Immature natural killer cell (primary cell): Measurements from ENCODE around the gene MNX1. TPM values are rescaled to one million over a fixed set of nuclear protein-coding genes. Genes with fewer than 3 reads are reported as not detected.
A peak's percentile ranks its signal among the peaks of the same experiment; 100 is the strongest.

Source experiments
- DNase-seq, 3 donors: peaks; one replicate each; pipeline ENCODE4 v3.0.0; 2022; ENCODE audit warnings: mixed read lengths in 1 of 3
- H3K27ac Mint-ChIP-seq, 6 donors: one replicate each; pipeline ENCODE4 v1.8.0; 2020; ENCODE audit warnings: mixed read lengths in 6 of 6, mild to moderate bottlenecking in 5 of 6, inconsistent platforms in 4 of 6, moderate library complexity in 3 of 6
- H3K27me3 Mint-ChIP-seq, 3 donors: one replicate each; pipeline ENCODE4 v1.8.0; 2020 to 2021; ENCODE audit warnings: low read depth in 3 of 3, mild to moderate bottlenecking in 3 of 3, mixed read lengths in 3 of 3, moderate library complexity in 3 of 3, inconsistent platforms in 1 of 3
- H3K36me3 Mint-ChIP-seq, 3 donors: one replicate each; pipeline ENCODE4 v1.8.0; 2020; ENCODE audit warnings: mixed read lengths in 3 of 3, inconsistent platforms in 2 of 3, mild to moderate bottlenecking in 2 of 3
- H3K4me1 Mint-ChIP-seq, 2 donors: one replicate each; pipeline ENCODE4 v1.8.0; 2020; ENCODE audit warnings: inconsistent platforms in 2 of 2, mild to moderate bottlenecking in 2 of 2, mixed read lengths in 2 of 2, moderate library complexity in 1 of 2
- H3K4me3 Mint-ChIP-seq, 5 donors: one replicate each; pipeline ENCODE4 v1.8.0; 2020; ENCODE audit warnings: mild to moderate bottlenecking in 5 of 5, mixed read lengths in 5 of 5, inconsistent platforms in 3 of 5, moderate library complexity in 3 of 5
- H3K9me3 Mint-ChIP-seq, 6 donors: one replicate each; pipeline ENCODE4 v1.8.0; 2020; ENCODE audit warnings: mild to moderate bottlenecking in 6 of 6, mixed read lengths in 6 of 6, inconsistent platforms in 4 of 6, moderate library complexity in 3 of 6
- polyA plus RNA-seq, 3 donors: library from polyadenylated mRNA; unstranded; fragments of 300-500 nt; fragmentation: Illumina TruSeq; gene quantifications; one replicate each; pipeline ENCODE4 v1.2.3, GENCODE V29; 2021

Gene MNX1
- polyA plus RNA-seq, 3 donors from 2014 or later, result not detected

DNA sequence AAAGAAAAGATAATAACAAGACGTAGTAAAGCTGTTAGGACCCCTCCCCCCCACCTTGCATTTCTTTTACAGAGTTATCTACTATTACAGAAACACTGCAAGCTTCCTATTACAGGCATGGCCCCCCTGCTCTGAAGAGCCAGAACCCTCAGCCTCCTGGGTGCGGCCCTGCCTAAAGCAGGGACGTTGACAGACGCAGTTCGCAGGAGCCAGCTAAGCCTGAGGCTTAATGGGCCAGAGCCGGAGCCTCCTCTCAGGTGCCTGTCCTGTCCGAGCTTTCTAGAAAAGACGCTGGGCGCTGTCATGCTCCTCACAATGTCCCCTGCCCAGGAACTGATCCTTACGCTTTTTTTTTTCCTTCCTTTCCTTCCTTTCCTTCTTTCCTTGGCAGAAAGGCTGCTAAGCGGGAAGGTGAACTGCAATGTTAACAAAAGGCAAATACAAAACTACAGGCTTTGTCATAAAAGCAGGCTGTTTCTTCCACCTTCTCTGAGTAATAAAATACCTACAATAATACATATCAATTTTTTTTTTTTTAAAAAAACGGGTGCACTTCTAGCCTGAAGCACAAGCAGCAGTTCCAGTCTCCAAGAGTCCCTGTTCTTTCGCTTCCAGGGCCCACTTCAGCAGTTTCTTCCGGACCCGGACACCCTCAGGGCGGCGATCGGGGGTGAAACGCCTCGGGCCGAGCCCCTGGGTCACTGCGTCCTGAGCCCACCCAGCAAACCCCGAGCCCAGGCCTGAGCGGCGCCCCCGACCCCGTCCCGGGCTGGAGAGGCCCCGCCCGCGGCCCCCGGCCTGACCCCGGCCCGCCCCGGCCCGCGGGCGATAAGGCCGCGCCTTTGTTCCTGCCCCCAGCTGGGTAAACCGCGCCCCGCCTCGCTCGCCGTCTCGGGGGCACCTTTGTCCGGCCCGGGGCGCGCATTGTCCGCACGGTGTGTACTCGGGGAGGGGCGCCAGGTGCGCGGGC lies 11.2 kb downstream of the MNX1 start:
- Mint-ChIP-seq H3K4me3 (peak overlapping the region; percentile 49 to 68 (median 64)), H3K4me1 (peaks cover 13 to 25% of the 10 kb centered on the region in 2 donors), H3K9me3 (peaks cover 0 to 2% (median 0%) of the 10 kb centered on the region in 6 donors), H3K36me3 (no peaks in the 10 kb centered on the region), H3K27me3 (peaks cover 10 to 42% (median 32%) of the 10 kb centered on the region in 3 donors), H3K27ac (no peak overlapping the region)
- DNase-seq, result no peak

- Mint-ChIP-seq H3K27ac (no peak overlapping the region), H3K27me3 (peaks cover 12 to 24% (median 16%) of the 10 kb centered on the region in 3 donors), H3K9me3 (peaks cover 0 to 2% (median 0%) of the 10 kb centered on the region in 6 donors), H3K4me3 (no peak overlapping the region), H3K36me3 (no peaks in the 10 kb centered on the region), H3K4me1 (peaks cover 3 to 10% of the 10 kb centered on the region in 2 donors)
- no peak for DNase-seq
These were observed 16.0 kb downstream of the MNX1 start for GRCh38 chr7:156994417-156994816.

DNA sequence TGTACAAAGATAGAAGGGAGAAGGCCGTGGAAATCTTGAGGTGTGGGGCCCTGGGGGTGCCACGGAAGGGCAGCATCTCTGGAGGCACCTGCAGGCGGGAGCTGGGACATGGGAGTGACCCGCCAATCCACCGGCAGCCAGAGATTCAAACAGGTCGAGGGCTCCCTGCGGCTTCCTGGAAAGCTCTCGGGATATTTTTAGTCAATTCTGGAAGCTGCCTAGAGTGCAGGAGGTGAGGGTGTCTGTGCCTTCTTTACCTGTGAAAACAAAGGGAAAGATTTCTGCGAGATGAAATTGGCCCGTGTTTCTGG lies 16.6 kb downstream of the MNX1 start:
- no peaks in the 10 kb centered on the region for H3K36me3 Mint-ChIP-seq
- no peaks in the 10 kb centered on the region for H3K9me3 Mint-ChIP-seq
- peaks cover 12 to 19% (median 13%) of the 10 kb centered on the region in 3 donors for H3K27me3 Mint-ChIP-seq
- no peak overlapping the region for H3K4me3 Mint-ChIP-seq
- no peak for DNase-seq
- H3K4me1 Mint-ChIP-seq, result peaks cover 0 to 4% of the 10 kb centered on the region in 2 donors
- no peak overlapping the region for H3K27ac Mint-ChIP-seq

DNA sequence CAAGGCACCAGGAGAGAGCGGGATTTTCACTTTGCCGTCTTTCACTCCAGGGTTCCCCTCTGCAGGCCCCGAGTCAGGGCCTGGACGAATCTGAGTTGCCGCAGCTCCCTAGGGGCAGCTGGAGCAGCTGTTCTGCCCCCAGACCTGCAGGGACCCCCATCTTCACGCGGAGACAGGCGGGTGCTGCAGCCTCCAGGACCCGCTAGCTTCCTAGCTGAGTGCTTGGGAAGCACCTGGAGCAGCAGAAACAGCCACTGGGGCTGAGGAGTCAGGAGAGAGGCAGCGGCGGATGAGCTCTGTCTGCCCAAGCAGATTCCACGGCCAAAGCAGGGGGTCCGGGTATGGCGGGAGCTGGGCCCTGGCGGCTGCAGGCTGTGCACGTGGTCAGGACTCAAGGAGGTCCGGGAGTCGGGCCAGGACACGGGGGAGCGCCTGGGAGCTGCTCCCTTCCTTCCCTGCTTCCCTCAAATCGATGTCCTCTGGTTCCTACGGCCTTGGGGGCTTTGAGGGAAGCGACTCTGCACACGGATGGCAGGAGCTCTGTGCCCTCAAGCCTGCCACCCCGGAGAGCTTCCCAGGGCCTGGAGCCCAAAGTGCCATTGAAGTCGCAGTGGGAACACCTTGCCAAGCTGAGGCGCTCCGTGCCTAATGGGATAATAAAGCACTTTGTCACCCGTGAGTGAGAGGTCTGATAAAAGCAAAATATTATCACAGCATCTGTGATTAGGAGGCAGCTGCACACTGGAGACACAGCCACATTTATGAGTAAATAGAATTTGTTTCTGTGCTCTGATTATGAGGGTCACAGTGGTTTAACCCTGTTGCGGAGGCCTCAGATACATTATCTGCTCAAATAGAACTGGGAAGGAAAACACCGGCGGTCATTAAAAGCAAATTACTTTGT lies 17.2 kb downstream of the MNX1 start:
- no peak overlapping the region for H3K27ac Mint-ChIP-seq
- peaks cover 11 to 13% (median 12%) of the 10 kb centered on the region in 3 donors for H3K27me3 Mint-ChIP-seq
- H3K4me1 Mint-ChIP-seq, result no peaks in the 10 kb centered on the region
- no peak for DNase-seq
- H3K4me3 Mint-ChIP-seq, result no peak overlapping the region
- H3K9me3 Mint-ChIP-seq, result no peaks in the 10 kb centered on the region
- no peaks in the 10 kb centered on the region for H3K36me3 Mint-ChIP-seq

GRCh38 chr7:156989766-156990535 lies 20.5 kb downstream of the MNX1 start:
- peaks cover 6 to 10% (median 7%) of the 10 kb centered on the region in 3 donors for H3K27me3 Mint-ChIP-seq
- H3K4me3 Mint-ChIP-seq, result no peak overlapping the region
- no peak for DNase-seq
- no peaks in the 10 kb centered on the region for H3K36me3 Mint-ChIP-seq
- H3K9me3 Mint-ChIP-seq, result no peaks in the 10 kb centered on the region
- no peak overlapping the region for H3K27ac Mint-ChIP-seq
- no peaks in the 10 kb centered on the region for H3K4me1 Mint-ChIP-seq

GRCh38 chr7:156988343-156989185 lies 21.9 kb downstream of the MNX1 start:
- no peak for DNase-seq
- Mint-ChIP-seq H3K36me3 (no peaks in the 10 kb centered on the region), H3K27ac (no peak overlapping the region)

GRCh38 chr7:156986378-156986777 lies 24.1 kb downstream of the MNX1 start:
- no peaks in the 10 kb centered on the region for H3K4me1 Mint-ChIP-seq
- DNase-seq, result no peak
- H3K27me3 Mint-ChIP-seq, result peaks cover 2 to 5% (median 4%) of the 10 kb centered on the region in 3 donors
- H3K27ac Mint-ChIP-seq, result no peak overlapping the region
- H3K9me3 Mint-ChIP-seq, result no peaks in the 10 kb centered on the region
- peaks cover 0 to 5% (median 0%) of the 10 kb centered on the region in 3 donors for H3K36me3 Mint-ChIP-seq
- no peak overlapping the region for H3K4me3 Mint-ChIP-seq

More at GRCh38 chr7:156988343-156989185, 21.9 kb downstream of the MNX1 start:
- peaks cover 2 to 5% (median 4%) of the 10 kb centered on the region in 3 donors for H3K27me3 Mint-ChIP-seq
- H3K4me3 Mint-ChIP-seq, result no peak overlapping the region
- H3K4me1 Mint-ChIP-seq, result no peaks in the 10 kb centered on the region
- no peaks in the 10 kb centered on the region for H3K9me3 Mint-ChIP-seq

DNA sequence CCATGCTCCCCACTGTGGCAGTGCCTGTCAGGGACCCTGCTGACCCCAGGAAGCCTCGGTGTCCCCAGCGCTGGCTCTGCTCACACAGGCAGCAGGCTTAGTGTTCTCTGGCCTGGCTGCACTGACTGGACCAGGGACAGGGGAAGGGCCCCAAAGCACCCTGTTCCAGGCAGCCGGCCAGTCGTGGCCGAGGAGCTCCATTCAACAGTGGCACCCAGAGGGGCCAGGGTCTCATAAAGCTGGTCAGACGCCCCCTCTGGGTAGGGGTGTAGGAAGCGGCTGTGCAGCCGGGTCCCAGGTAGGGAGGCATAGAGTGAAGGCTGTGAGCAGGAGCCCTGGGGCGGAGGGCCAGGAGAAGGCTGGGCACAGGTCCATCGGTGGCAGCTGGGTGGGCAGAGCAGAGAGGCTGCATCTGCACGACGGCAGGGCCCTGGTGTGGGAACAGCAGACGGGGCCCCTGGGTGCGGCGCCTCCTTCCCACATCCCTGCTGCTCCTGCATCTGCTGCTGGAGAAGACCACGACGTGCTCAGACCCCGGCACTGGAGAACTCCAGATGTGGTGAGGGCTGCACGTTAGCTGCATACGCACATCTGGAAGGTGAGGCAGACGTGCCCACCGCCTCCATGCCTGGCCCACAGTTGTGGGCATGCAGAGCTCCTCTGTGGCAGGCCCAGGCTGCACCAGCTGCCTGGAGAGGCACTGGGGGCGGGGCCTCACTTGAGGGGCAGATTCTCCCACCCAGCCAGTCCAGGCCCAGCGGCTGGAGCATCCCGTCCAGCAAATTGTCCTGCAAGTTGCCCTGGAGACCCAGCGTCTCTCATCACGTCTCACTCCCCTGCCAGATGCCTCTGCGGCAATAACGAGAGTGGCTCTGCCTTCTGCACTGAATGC lies 25.1 kb downstream of the MNX1 start:
- Mint-ChIP-seq H3K27ac (no peak overlapping the region), H3K36me3 (peaks cover 0 to 5% (median 0%) of the 10 kb centered on the region in 3 donors), H3K27me3 (peaks cover 0 to 5% (median 3%) of the 10 kb centered on the region in 3 donors), H3K4me3 (no peak overlapping the region), H3K9me3 (no peaks in the 10 kb centered on the region), H3K4me1 (no peaks in the 10 kb centered on the region)
- DNase-seq, result no peak

DNA sequence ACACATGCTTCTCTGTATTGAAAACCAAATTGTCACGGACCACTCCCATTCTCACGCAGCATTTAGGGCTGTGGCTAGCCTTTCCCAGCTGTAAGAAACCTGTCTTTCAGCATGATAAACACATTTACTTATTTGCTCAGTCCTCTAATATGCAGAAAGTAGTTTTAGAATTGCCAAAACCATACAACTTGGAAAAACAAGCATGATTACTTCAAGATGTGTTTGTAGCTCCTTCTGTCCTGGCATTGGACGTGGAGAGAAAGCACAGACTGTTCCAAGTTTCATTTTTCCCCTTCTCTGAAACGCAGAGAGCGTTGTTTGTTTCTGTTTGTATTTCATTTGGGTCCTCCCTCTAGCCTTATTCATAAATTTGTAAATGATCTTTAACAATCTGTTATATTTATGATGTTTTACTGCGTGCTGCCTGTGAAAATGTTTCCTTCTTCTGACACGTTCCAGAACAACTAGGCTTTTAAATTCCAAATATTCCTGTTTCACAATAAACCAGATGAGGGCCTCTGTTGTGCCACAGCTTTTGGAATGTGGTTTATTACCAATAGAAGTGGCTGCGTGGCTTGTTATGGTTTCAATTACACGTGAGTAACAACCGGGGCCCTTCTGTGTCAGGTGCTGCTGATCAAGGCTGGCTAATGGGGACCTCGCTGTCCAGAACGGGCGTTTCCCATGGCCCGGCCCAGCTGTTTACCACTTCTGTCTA lies 26.1 kb downstream of the MNX1 start:
- H3K36me3 Mint-ChIP-seq, result peaks cover 6 to 11% (median 6%) of the 10 kb centered on the region in 3 donors
- no peak for DNase-seq
- no peak overlapping the region for H3K4me3 Mint-ChIP-seq
- H3K4me1 Mint-ChIP-seq, result no peaks in the 10 kb centered on the region
- H3K27ac Mint-ChIP-seq, result no peak overlapping the region
- peaks cover under 1 to 7% (median 5%) of the 10 kb centered on the region in 6 donors for H3K9me3 Mint-ChIP-seq
- peaks cover 0 to 5% (median 2%) of the 10 kb centered on the region in 3 donors for H3K27me3 Mint-ChIP-seq

DNA sequence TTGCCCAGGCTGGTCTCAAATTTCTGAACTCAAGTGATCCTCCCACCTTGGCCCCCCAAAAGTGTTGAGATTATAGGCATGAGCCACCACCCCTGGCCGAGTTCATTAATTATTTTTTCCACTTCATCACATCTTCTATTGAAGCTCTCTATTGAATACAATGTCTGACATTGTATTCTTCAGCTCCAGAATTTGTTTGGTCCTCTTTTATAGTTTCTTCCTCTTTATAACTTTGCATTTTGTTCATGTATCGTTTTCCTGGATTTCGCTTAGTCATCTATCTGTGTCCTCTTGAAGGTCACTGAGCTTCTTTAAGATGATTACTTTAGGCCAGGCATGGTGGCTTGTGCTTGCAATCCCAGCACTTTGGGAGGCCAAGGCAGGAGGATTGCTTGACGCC lies 30.8 kb downstream of the MNX1 start:
- DNase-seq, result no peak
- Mint-ChIP-seq H3K27ac (no peak overlapping the region), H3K9me3 (peaks cover 3 to 12% (median 8%) of the 10 kb centered on the region in 6 donors), H3K4me3 (no peak overlapping the region), H3K36me3 (peaks cover 12 to 23% (median 18%) of the 10 kb centered on the region in 3 donors), H3K27me3 (no peaks in the 10 kb centered on the region), H3K4me1 (no peaks in the 10 kb centered on the region)

GRCh38 chr7:156979007-156979606 lies 31.4 kb downstream of the MNX1 start:
- H3K27me3 Mint-ChIP-seq, result no peaks in the 10 kb centered on the region
- H3K4me1 Mint-ChIP-seq, result no peaks in the 10 kb centered on the region
- DNase-seq, result no peak
- H3K27ac Mint-ChIP-seq, result no peak overlapping the region
- H3K4me3 Mint-ChIP-seq, result no peak overlapping the region
- peaks cover 12 to 23% (median 18%) of the 10 kb centered on the region in 3 donors for H3K36me3 Mint-ChIP-seq
- H3K9me3 Mint-ChIP-seq, result peaks cover 3 to 12% (median 8%) of the 10 kb centered on the region in 6 donors
